GM19035 (cell line): ENCODE data around the gene RMRP.

Experiments
- ATAC-seq: cut with Tn5 transposase; IDR thresholded peaks from one replicate; pipeline ENCODE4 v1.9.1; 2021; ENCODE audit not compliant: unreplicated experiment

The RMRP gene

DNA sequence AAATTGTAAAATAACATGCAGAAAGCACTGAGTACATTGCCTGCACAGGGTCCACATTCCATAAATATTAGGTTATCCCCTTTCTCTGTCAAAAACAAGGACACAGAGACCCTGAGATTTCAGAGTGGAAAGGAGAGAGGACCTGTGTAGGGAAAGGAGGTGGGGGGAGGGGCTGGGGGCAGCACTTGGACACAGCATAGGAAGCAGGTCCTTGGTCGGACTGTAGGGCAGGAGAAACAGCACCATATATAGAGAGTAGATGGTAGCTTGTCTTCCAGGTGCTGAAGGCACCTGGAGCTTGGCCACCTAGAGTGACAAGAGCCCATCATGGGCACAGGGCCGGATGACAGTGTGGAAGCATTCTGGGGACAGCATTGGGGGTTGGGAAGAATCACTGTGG is 29.5 kb upstream of the RMRP start:
- no peak for ATAC-seq

GRCh38 chr9:35686222-35687203 is 28.7 kb upstream of the RMRP start:
- ATAC-seq: no peak

DNA sequence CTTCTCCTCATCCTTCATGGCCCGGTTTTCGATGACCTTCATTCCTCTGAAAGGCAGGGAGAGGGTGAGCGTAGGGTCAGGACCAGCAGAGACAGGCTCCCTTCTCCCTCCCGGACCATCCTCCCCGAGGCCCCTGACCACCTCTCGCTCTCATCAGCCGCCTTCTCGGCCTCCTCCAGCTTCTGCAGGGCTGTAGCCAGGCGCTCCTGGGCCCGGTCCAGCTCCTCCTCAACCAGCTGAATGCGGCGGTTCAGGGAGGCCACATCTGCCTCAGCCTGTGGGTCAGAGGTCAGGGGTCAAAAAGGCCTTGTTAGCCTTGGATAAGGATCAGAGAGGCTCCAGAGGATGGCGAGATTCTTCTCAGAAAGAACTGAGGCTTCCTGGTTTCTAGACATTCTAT is 27.7 kb upstream of the RMRP start:
- ATAC-seq: no peak

DNA sequence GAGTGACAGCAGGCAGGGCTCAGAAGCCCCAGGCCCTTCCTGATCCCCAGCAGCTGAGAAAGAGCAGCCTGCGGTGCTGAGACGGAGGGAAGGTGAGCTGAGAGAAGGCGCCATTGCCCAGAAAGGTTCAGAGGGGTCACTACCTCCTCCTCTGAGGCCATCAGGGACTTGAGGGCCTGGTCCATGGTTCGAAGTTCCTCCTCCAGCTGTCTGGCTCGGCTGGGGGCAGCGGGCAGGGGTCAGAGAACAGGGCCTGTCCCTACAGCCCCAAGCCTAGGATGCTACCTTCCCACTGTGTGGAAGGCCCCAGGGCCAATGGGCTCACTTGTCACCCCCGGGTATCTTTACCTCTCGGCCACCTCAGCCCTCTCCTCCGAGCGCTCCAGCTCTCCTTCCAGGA is 27.1 kb upstream of the RMRP start:
- no peak for ATAC-seq

- ATAC-seq: no peak
Measured at GRCh38 chr9:35683323-35683722, 25.5 kb upstream of the RMRP start.

GRCh38 chr9:35682520-35683315 is 24.9 kb upstream of the RMRP start:
- no peak for ATAC-seq

DNA sequence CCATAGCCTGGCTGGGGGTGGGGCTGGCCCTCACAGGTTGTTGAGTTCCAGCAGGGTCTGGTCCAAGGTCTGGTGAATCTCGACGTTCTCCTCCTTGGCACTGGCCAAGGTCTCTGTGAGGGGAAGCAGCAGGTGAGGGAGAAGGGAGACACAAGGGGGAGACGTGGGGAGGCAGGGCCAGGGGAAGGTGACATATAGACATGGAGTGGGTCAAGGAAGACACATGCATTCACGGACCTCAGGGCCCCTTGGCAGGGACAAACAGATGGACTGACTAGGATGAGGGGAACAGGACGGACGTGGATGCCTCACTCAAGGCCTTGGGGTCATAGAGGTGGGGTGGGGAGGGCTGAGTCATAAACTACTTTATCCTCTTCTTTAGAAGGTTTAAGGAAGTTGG is 24.2 kb upstream of the RMRP start:
- ATAC-seq: no peak

GRCh38 chr9:35681341-35682002 is 23.7 kb upstream of the RMRP start:
- no peak for ATAC-seq

DNA sequence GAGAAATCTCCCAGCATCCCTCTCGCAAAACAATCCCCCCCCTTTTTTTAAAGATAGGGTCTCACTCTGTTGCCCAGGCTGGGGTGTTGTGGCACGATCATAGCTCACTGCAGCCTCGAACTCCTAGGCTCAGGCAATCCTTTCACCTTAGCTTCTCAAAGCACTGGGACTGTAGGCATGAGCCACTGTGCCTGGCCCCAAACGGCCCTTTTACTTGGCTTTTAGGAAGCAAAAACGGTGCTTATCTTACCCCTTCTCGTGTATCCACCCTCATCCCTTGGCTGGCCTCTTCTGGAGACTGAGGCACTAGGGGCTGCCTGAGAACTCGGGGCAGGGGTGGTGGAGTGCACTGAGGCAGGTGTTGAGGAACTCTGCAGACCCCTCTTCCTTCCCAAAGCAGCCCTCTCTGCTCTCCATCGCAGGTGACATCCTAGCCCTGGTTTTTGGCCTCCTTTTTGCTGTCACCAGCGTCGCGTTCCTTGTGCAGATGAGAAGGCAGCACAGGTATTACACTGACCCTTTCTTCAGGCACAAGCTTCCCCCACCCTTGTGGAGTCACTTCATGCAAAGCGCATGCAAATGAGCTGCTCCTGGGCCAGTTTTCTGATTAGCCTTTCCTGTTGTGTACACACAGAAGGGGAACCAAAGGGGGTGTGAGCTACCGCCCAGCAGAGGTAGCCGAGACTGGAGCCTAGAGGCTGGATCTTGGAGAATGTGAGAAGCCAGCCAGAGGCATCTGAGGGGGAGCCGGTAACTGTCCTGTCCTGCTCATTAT is 22.7 kb upstream of the RMRP start:
- ATAC-seq: peak; percentile 80

DNA sequence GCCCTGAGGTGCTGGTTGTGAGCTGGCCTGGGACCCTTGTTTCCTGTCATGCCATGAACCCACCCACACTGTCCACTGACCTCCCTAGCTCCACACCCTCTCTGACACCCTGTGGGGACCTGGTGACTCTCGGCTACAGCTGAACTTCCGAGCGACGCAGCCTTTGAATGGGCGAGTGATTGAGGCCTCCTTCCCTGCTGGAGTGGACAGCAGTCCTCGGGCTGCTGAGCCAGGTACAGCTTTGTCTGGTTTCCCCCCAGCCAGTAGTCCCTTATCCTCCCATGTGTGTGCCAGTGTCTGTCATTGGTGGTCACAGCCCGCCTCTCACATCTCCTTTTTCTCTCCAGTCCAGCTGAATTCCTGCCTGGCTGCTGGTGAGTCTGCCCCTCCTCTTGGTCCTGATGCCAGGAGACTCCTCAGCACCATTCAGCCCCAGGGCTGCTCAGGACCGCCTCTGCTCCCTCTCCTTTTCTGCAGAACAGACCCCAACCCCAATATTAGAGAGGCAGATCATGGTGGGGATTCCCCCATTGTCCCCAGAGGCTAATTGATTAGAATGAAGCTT is 22.0 kb upstream of the RMRP start:
- no peak for ATAC-seq

- no peak for ATAC-seq
Measured at GRCh38 chr9:35679091-35679490, 21.3 kb upstream of the RMRP start.

- no peak for ATAC-seq
Measured at GRCh38 chr9:35675732-35676392, 18.0 kb upstream of the RMRP start.

GRCh38 chr9:35675204-35675603 is 17.4 kb upstream of the RMRP start:
- ATAC-seq: no peak

DNA sequence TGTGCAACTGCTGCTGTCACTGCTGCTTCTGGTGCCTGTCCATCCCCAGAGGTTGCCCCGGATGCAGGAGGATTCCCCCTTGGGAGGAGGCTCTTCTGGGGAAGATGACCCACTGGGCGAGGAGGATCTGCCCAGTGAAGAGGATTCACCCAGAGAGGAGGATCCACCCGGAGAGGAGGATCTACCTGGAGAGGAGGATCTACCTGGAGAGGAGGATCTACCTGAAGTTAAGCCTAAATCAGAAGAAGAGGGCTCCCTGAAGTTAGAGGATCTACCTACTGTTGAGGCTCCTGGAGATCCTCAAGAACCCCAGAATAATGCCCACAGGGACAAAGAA is 16.2 kb upstream of the RMRP start:
- no peak for ATAC-seq

DNA sequence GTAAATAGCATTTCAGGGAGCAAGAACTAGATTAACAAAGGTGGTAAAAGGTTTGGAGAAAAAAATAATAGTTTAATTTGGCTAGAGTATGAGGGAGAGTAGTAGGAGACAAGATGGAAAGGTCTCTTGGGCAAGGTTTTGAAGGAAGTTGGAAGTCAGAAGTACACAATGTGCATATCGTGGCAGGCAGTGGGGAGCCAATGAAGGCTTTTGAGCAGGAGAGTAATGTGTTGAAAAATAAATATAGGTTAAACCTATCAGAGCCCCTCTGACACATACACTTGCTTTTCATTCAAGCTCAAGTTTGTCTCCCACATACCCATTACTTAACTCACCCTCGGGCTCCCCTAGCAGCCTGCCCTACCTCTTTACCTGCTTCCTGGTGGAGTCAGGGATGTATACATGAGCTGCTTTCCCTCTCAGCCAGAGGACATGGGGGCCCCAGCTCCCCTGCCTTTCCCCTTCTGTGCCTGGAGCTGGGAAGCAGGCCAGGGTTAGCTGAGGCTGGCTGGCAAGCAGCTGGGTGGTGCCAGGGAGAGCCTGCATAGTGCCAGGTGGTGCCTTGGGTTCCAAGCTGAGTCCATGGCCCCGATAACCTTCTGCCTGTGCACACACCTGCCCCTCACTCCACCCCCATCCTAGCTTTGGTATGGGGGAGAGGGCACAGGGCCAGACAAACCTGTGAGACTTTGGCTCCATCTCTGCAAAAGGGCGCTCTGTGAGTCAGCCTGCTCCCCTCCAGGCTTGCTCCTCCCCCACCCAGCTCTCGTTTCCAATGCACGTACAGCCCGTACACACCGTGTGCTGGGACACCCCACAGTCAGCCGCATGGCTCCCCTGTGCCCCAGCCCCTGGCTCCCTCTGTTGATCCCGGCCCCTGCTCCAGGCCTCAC is 15.6 kb upstream of the RMRP start, which contains the start of gene CA9:
TSS of gene CA9 (plus strand) at position 797 of the 893 bp plus-strand sequence. CDS start at position 829, 32 bp downstream.
- ATAC-seq: no peak

DNA sequence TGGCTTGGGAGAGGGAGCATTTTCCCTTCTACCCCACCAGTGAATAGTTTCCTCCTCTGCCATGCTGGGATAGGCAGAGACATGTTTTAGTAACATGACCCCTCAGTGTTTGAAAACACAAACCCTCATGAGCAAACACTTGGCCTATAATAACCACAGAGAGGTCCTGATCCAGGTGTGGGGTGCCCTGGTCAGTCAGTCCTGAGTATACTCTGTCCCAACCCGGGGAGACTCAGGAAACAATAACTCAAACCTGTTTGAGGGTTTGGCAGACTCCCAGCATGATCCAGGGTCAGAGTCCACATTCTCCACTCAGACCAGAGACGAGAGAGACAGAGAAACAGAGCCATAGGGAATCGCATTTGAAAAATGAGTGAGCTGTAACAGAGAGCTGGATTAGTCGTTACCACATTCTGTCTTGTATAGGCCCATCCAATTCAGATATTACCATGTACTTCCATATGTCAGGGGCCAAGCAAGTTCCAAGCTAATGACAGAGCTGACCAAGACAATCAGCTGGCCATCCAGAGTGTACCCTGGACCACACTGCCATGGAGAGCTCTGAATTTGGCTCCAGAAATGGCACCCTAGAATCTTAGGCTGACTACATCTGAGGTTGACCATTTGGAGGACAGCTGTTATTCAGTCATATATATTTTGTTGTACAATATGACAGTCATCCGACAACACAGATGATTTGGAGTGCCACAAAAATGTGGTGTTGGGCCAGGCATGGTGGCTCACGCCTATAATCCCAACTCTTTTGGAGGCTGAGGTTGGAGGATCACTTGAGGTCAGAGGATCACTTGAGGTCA is 11.7 kb upstream of the RMRP start:
- ATAC-seq: no peak

DNA sequence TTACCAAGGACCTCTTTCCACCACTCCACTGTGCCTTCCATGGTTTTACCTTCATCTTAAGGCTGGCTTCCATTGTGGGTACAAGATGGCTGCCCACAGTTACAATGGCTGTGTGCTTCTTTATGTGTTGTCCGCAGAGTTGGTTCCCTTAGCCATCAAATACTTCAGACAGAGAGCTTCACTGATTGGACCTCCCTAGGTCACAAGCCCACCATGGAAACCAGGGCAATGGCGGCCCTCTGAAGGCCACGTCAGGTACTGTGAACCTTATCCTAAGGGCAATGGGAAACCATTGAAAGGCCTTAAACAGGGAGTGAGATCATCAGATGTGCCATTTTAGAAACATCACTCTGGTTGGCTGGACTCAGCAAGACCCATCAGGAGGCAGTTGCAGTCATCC is 10.1 kb upstream of the RMRP start:
- ATAC-seq: no peak

GRCh38 chr9:35666549-35666948 is 8.7 kb upstream of the RMRP start:
- no peak for ATAC-seq
